Measurements from ENCODE around the gene MFAP2. TPM values are rescaled to one million over a fixed set of nuclear protein-coding genes. Genes with fewer than 3 reads are reported as not detected.

The MFAP2 gene
- total RNA-seq (10 to 100 TPM in 2 of 9 donors, 1 to 10 TPM in 7; 1.2 to 13.0 (median 2.3) TPM), polyA plus RNA-seq (1 to 10 TPM; 1.4 to 8.7 TPM)
- long read RNA-seq, donor 1, transcript MFAP2-202 (9 exons, 1,260 nt): major isoform, 5 of 5 reads
- long read RNA-seq, donor 1, partial matches to known transcripts: 0 of 5 reads
- long read RNA-seq, donor 1, other reads (novel, unspliced or antisense): 0 of 5 reads
- long read RNA-seq, donor 2, partial matches to known transcripts: 1 of 9 reads
- long read RNA-seq, donor 2, other reads (novel, unspliced or antisense): 4 of 9 reads
- long read RNA-seq, donor 3, transcript MFAP2-202 (9 exons, 1,260 nt): major isoform, 5 of 9 reads
- long read RNA-seq, donor 3, partial matches to known transcripts: 0 of 9 reads
- long read RNA-seq, donor 3, other reads (novel, unspliced or antisense): 3 of 9 reads

GRCh38 chr1:16980473-16981268 is at the start of gene MFAP2:
Gene MFAP2, minus strand, starts transcription at chr1:16980620. Its CDS starts 2,347 bp downstream, at chr1:16978273.
- Histone ChIP-seq H3K36me3 (peaks cover 0 to 2% (median 0%) of the 10 kb centered on the region in 9 donors), H3K27me3 (peaks cover 0 to 23% (median 0%) of the 10 kb centered on the region in 9 donors), H3K27ac (peak within 1 kb of the TSS in 9 of 12 donors; percentile 8 to 77 (median 47)), H3K4me3 (peak within 1 kb of the TSS; percentile 3 to 65 (median 48)), H3K4me1 (peaks cover 0 to 29% (median 17%) of the 10 kb centered on the region in 12 donors), H3K9me3 (no peaks in the 10 kb centered on the region)
- ATAC-seq (peak in 2 of 4 donors; percentile 16 to 21), DNase-seq (peak in 1 of 5 donors; percentile 43)
- TF ChIP-seq CTCF (IDR thresholded peaks at IDR 0.05) (no peak), POLR2A (IDR thresholded peaks at IDR 0.05) (no peak)
- 11 to 28% (median 18%) methylated on average over 14 to 53 of the region's 53 CpGs for WGBS, 4 donors
- intact Hi-C loops (cut with DNase I): loop anchor here in 1 of 10 donors (2.0 kb wide), 1 partner anchor 34 kb away; no protein-coding TSS in a partner anchor

GRCh38 chr1:17030206-17030605 is 49.8 kb upstream of the MFAP2 start:
- peaks cover 0 to 17% (median 0%) of the 10 kb centered on the region in 12 donors for H3K4me1 ChIP-seq
- H3K4me3 ChIP-seq: no peak overlapping the region
- ATAC-seq (no peak), DNase-seq (no peak)
- H3K27me3 ChIP-seq: no peaks in the 10 kb centered on the region
- H3K9me3 ChIP-seq: no peaks in the 10 kb centered on the region
- H3K27ac ChIP-seq: peak overlapping the region in 1 of 12 donors; percentile 55
- H3K36me3 ChIP-seq: peaks cover 0 to 98% (median 76%) of the 10 kb centered on the region in 9 donors
- intact Hi-C loops (cut with DNase I): no loop called here
- 83 to 92% (median 87%) methylated on average over 4 of the region's 4 CpGs for WGBS, 4 donors
- TF ChIP-seq CTCF (IDR thresholded peaks at IDR 0.05) (no peak), POLR2A (IDR thresholded peaks at IDR 0.05) (no peak)

GRCh38 chr1:17028662-17029188 is 48.3 kb upstream of the MFAP2 start:
- 76 to 88% (median 81%) methylated on average over 5 of the region's 5 CpGs for WGBS, 4 donors
- DNase-seq (no peak), ATAC-seq (no peak)
- no peak overlapping the region for H3K4me3 ChIP-seq
- intact Hi-C loops (cut with DNase I): no loop called here
- TF ChIP-seq CTCF (IDR thresholded peaks at IDR 0.05) (no peak), POLR2A (IDR thresholded peaks at IDR 0.05) (no peak)
- no peaks in the 10 kb centered on the region for H3K27me3 ChIP-seq
- H3K36me3 ChIP-seq: peaks cover 0 to 98% (median 91%) of the 10 kb centered on the region in 9 donors
- peaks cover 0 to 20% (median 0%) of the 10 kb centered on the region in 12 donors for H3K4me1 ChIP-seq
- no peak overlapping the region for H3K27ac ChIP-seq
- H3K9me3 ChIP-seq: no peaks in the 10 kb centered on the region

All from heart left ventricle (tissue), 16 donors.